ENCODE measurements around the gene GSTO1. TPM values are rescaled to one million over a fixed set of nuclear protein-coding genes. Genes with fewer than 3 reads are reported as not detected.

The GSTO1 gene
- total and polyA plus RNA-seq, 2 donors (not counting 1 experiment from before 2014, with no cell fraction given) = 30.1 to 37.7 TPM

DNA sequence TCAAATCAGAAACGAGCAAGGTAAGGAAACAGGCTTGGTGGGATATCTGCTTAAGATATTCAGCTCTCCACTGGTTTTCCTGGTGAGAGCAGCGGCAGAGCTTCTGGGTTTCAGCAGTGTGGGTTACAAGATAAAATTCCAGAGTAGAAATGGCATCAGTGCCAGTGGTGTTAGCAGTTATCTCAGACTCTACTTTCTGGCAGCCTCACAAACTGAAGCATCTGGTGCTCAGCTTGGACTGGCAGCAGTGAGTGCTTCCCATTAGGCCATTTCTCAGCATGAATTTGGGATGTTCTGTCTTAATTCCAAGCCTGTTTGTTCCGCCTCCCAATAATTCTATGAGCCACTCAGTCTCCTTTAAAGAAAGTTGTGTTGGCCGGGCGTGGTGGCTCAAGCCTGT lies 7.4 kb downstream of the GSTO1 start:
- CTCF ChIA-PET = interaction anchor here (1.1 to 2.3 kb wide), 3 partner anchors 12 to 44 kb away, joined by 3 to 13 read pairs (median 3); no protein-coding TSS in a partner anchor

DNA sequence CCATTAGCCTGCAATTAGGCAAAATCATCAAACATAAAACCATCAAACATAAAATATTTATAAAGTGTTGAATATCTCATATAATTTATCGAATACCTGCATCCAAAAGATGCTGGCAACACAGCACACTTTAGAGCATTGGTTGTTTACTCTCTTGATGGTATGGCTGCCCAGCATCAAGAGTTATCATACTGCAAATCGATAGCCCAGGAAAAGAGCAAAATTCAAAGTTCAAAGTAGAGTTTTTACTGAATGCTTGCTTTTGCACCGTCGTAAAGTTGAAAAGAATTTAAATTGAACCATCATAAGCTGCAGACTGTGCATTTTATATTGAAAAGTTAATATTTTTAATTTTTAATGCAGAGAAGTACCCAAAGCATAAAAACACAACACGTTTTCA lies 10.1 kb downstream of the GSTO1 start:
- ATAC-seq (ENCODE audit: low read depth) = no peak
- peaks cover 10% of the 10 kb centered on the region for H4K20me1 ChIP-seq (ENCODE audit: control insufficient read depth, insufficient read depth, low read length, poor library complexity, severe bottlenecking)
- DNase-seq = no peak
- intact Hi-C loops (cut with micrococcal nuclease) = loop anchor here (5.0 kb wide), 1 partner anchor 1347 kb away; the partner anchor contains the start of gene CNNM2
- peaks cover 48% of the 10 kb centered on the region for H3K79me2 ChIP-seq (ENCODE audit: control insufficient read depth, insufficient read depth, low read length)
- H3K4me2 ChIP-seq (replicated peaks; ENCODE audit: low read depth, low read length, poor library complexity, severe bottlenecking) = no peak overlapping the region
- peaks cover 11 to 56% of the 10 kb centered on the region in 2 experiments for H3K36me3 ChIP-seq (replicated peaks in 1 of 2; ENCODE audit: control extremely low read depth in 1 of 2, control insufficient read depth in 1 of 2, extremely low read depth in 1 of 2, insufficient read depth in 2 of 2, low read length in 1 of 2)
- no peaks in the 10 kb centered on the region for H3K9me3 Mint-ChIP-seq (ENCODE audit: insufficient read depth)
- H3K4me3 ChIP-seq (ENCODE audit: control extremely low read depth in 1 of 5, extremely low read depth in 1 of 5, insufficient read depth in 1 of 5, low read depth in 2 of 5, low read length in 4 of 5) = no peak overlapping the region
- 92% methylated on average over 1 of the region's 5 CpGs for WGBS (ENCODE audit: insufficient coverage)
- H3K27ac Mint-ChIP-seq = no peak overlapping the region
- no peak overlapping the region for H3K4me3 Mint-ChIP-seq
- no peak overlapping the region for H3K9ac ChIP-seq (ENCODE audit: low read length)
- H3K4me1 ChIP-seq (ENCODE audit: control insufficient read depth in 2 of 2, insufficient read depth in 2 of 2, low read length in 2 of 2) = peaks cover 20 to 22% of the 10 kb centered on the region in 2 donors
- no peak for TF ChIP-seq EZH2 (IDR thresholded peaks at IDR 0.05; ENCODE audit: borderline replicate concordance, insufficient read depth, low read depth, low read length, poor library complexity, severe bottlenecking)
- TF ChIP-seq, protein P1, sequence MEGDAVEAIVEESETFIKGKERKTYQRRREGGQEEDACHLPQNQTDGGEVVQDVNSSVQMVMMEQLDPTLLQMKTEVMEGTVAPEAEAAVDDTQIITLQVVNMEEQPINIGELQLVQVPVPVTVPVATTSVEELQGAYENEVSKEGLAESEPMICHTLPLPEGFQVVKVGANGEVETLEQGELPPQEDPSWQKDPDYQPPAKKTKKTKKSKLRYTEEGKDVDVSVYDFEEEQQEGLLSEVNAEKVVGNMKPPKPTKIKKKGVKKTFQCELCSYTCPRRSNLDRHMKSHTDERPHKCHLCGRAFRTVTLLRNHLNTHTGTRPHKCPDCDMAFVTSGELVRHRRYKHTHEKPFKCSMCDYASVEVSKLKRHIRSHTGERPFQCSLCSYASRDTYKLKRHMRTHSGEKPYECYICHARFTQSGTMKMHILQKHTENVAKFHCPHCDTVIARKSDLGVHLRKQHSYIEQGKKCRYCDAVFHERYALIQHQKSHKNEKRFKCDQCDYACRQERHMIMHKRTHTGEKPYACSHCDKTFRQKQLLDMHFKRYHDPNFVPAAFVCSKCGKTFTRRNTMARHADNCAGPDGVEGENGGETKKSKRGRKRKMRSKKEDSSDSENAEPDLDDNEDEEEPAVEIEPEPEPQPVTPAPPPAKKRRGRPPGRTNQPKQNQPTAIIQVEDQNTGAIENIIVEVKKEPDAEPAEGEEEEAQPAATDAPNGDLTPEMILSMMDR (IDR thresholded peaks at IDR 0.05) = no peak
- H3K4me1 Mint-ChIP-seq = peaks cover 59% of the 10 kb centered on the region
- no peaks in the 10 kb centered on the region for H3K27me3 Mint-ChIP-seq
- H3K27me3 ChIP-seq (replicated peaks in 1 of 4; ENCODE audit: control extremely low read depth in 1 of 4, control insufficient read depth in 3 of 4, insufficient read depth in 4 of 4, low read length in 3 of 4) = no peaks in the 10 kb centered on the region
- ChIA-PET POLR2A (no interaction called here), CTCF (no interaction called here)
- no peaks in the 10 kb centered on the region for H3K9me3 ChIP-seq (ENCODE audit: control extremely low read depth in 1 of 3, control insufficient read depth in 2 of 3, insufficient read depth in 1 of 3, low read length in 2 of 3)
- H2AFZ ChIP-seq (ENCODE audit: insufficient read depth, low read depth, low read length, poor library complexity, severe bottlenecking) = no peak overlapping the region
- H3K27ac ChIP-seq (ENCODE audit: low read length in 2 of 2) = no peak overlapping the region

More for the DNA sequence above, 7.4 kb downstream of the GSTO1 start:
- Histone ChIP-seq H3K79me2 (ENCODE audit: control insufficient read depth, insufficient read depth, low read length) (peaks cover 53% of the 10 kb centered on the region), H3K4me2 (replicated peaks; ENCODE audit: low read depth, low read length, poor library complexity, severe bottlenecking) (no peak overlapping the region), H3K4me3 (ENCODE audit: control extremely low read depth in 1 of 5, extremely low read depth in 1 of 5, insufficient read depth in 1 of 5, low read depth in 2 of 5, low read length in 4 of 5) (no peak overlapping the region), H3K9me3 (ENCODE audit: control extremely low read depth in 1 of 3, control insufficient read depth in 2 of 3, insufficient read depth in 1 of 3, low read length in 2 of 3) (no peaks in the 10 kb centered on the region), H3K36me3 (replicated peaks in 1 of 2; ENCODE audit: control extremely low read depth in 1 of 2, control insufficient read depth in 1 of 2, extremely low read depth in 1 of 2, insufficient read depth in 2 of 2, low read length in 1 of 2) (peaks cover 11 to 71% of the 10 kb centered on the region in 2 experiments), H3K4me1 (ENCODE audit: control insufficient read depth in 2 of 2, insufficient read depth in 2 of 2, low read length in 2 of 2) (peaks cover under 1% of the 10 kb centered on the region in 2 donors), H3K27me3 (replicated peaks in 1 of 4; ENCODE audit: control extremely low read depth in 1 of 4, control insufficient read depth in 3 of 4, insufficient read depth in 4 of 4, low read length in 3 of 4) (no peaks in the 10 kb centered on the region), H2AFZ (ENCODE audit: insufficient read depth, low read depth, low read length, poor library complexity, severe bottlenecking) (no peak overlapping the region), H3K9ac (ENCODE audit: low read length) (no peak overlapping the region), H3K27ac (ENCODE audit: low read length in 2 of 2) (peak overlapping the region in 1 of 2 donors; percentile 18), H4K20me1 (ENCODE audit: control insufficient read depth, insufficient read depth, low read length, poor library complexity, severe bottlenecking) (peaks cover 11% of the 10 kb centered on the region)
- H3K4me1 Mint-ChIP-seq = peaks cover 59% of the 10 kb centered on the region
- no peaks in the 10 kb centered on the region for H3K27me3 Mint-ChIP-seq
- no peak for ATAC-seq (ENCODE audit: low read depth)
- WGBS (ENCODE audit: insufficient coverage) = 100% methylated on average over 3 of the region's 5 CpGs
- TF ChIP-seq, protein P1 (IDR thresholded peaks at IDR 0.05) = no peak
- no peak for TF ChIP-seq EZH2 (IDR thresholded peaks at IDR 0.05; ENCODE audit: borderline replicate concordance, insufficient read depth, low read depth, low read length, poor library complexity, severe bottlenecking)
- H3K27ac Mint-ChIP-seq = no peak overlapping the region
- H3K4me3 Mint-ChIP-seq = no peak overlapping the region
- no peak for DNase-seq
- no peaks in the 10 kb centered on the region for H3K9me3 Mint-ChIP-seq (ENCODE audit: insufficient read depth)
- intact Hi-C loops (cut with micrococcal nuclease) = no loop called here
- POLR2A ChIA-PET = no interaction called here
